GM21737 (cell line): Measurements from ENCODE around the gene PPP2R1B.
"Not testable (repeated sequence)": the region's sequence is repeated elsewhere in the genome, so short reads cannot be mapped to it uniquely, and the experiment has no call there.

ENCODE experiments used
- ATAC-seq: cut with Tn5 transposase; IDR thresholded peaks from one replicate; pipeline ENCODE4 v1.9.1; 2021; ENCODE audit warnings: mild to moderate bottlenecking, moderate library complexity; ENCODE audit not compliant: unreplicated experiment

The PPP2R1B gene

GRCh38 chr11:111729071-111729830 lies 36.9 kb downstream of the PPP2R1B start:
- ATAC-seq: no peak

DNA sequence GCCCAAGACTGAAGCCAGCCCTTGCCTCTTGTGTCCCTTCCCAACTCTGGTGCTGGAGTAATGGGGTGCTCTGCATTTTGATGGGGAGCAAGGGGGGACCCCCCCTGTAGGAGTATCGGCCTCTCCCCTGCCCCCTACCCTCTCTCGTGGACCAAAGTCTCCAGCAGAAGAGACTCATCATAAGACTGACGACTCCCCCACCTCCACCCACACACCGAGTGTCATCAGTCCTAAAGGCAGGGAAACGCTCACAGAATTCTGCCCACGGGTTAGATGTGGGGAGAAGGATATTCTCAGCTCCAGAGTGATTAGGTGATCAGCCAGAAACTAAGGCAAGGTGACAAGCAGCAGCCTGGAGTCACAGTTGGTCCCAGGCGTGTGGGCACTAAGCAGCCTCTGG lies 38.8 kb downstream of the PPP2R1B start:
- no peak for ATAC-seq

DNA sequence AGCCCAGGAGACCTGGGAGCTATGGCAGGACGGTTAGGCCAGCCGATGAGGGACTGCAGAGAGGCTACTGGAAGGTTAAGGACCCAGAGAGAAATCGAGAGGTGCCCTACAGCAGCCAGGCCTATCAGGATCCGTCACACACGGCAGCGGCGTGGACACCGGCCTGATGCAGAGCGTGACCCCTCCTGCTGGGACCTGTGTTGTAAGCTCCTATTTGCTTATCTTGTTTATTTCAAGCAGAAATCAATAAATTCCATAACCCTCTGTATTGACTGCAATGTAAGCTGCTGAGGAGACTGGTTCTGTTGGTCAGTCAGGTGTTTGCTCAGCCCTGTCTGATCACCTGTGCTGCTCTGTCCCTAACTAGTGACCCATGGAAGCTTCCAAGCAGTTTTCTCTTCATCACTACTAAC lies 39.9 kb downstream of the PPP2R1B start:
- no peak for ATAC-seq

DNA sequence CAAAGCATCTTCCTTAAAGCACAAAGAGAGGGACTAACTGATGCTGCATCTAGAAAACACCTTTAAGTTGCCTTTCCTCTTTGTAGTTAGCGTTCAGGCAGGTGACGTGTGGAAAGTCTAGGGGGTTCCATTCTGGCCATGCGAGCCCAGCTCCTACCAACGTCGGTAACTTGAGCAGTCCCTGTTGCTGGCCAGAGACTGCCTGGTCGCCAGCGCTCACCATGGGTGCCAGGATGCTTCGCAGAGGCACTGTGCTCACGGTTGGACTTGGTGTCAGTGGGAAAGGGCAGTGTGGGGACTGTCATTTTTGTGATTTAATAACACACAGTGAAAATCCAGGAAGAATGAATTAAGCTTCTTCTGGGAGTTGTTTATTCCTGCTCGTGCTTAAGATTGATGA lies 40.6 kb downstream of the PPP2R1B start:
- no peak for ATAC-seq

DNA sequence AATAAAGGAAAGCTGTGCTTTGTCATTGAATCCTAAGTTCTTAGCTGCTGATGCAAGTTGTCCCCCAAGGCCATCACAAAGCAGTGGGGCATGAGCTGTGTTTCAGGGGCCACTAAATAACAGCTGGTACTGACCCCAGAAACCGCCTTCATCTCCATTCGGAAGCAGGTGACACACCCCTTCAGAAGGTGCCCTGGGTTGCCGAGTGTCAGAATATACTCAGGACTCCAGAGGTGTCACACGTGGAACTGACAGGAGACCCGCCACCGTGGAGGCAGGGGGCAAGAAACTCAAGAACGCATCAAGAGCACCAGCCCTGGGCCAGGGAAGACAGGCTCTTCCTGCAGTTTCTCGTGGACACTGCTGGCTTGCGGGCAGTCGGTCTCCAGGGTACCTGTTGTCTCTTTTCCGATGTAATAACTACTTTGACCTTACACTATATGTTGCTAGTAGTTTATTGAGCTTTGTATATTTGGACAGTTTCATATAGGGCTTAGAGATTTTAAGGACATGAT lies 41.5 kb downstream of the PPP2R1B start:
- ATAC-seq: no peak

GRCh38 chr11:111723595-111723994 lies 42.6 kb downstream of the PPP2R1B start:
- ATAC-seq: no peak

DNA sequence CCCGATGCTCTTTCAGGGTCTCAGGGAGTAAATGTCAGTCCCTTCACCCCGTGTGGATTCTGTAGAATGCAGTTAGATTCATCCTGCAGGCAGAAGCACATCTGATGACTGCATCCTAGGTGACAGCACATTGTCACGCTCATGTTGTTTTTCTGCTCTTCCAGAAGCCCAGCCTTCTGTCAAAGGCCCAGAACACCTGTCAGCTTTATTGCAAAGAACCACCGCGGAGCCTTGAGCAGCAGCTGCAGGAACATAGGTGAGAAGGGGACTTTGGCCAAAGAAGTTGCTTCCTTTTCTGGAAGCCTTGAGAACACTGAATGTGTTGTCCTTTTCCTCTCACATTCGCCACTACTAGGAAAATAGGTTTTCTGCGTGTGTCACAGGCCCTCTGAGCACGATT lies 43.7 kb downstream of the PPP2R1B start:
- ATAC-seq: no peak

DNA sequence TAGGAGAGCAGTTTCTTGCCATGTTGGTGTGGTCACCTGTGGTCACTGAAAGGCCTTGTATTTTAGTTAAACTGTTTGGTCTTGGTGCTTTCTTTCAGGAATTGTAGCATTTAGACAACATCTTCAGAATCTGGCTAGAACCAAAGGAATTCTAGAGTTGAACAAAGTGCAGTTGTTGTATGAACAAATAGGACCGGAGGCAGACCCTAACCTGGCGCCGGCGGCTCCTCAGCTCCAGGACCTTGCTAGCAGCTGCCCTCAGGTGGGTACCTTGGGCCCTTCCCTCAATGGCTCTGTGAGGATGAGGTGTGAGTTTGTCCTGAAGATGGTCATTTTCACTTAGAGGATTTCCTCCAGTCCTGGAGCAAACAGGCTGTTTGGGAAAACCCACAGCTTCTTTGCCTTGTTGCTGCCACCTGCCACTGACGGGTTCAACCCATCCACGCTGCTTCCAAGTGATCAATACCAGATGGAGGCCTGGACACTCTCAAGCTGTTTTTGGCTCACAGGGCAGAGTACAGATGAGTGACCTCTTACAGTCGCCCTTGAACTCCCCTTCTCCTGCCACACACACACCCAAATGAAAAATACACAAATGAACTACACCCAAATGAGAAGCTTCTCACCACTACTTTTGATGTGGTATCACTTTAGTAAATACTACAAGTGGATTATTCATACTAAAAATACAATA lies 45.2 kb downstream of the PPP2R1B start:
- no peak for ATAC-seq

DNA sequence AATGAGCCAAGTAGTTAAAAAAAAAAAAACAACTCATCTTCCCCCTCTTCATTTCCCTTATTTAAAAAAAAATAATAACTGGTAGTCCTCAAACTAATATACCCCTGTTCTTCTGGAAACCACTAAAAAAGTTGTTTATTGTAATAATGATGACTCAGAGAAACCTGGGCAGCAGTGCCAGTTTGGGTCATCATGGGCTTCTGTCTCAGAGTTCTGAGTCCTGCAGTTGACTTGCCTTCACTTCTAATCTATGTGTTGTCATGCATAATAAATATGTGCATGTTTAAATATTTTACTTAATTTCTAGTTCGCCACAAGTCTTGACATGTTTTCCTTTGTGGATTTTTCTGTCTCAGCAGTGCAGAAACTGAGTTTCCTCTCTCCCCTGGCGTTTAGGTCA lies 46.8 kb downstream of the PPP2R1B start:
- ATAC-seq: no peak

- ATAC-seq: no peak
Observed at GRCh38 chr11:111718859-111719258, 47.3 kb downstream of the PPP2R1B start.

GRCh38 chr11:111718436-111718835 lies 47.8 kb downstream of the PPP2R1B start:
- no peak for ATAC-seq

DNA sequence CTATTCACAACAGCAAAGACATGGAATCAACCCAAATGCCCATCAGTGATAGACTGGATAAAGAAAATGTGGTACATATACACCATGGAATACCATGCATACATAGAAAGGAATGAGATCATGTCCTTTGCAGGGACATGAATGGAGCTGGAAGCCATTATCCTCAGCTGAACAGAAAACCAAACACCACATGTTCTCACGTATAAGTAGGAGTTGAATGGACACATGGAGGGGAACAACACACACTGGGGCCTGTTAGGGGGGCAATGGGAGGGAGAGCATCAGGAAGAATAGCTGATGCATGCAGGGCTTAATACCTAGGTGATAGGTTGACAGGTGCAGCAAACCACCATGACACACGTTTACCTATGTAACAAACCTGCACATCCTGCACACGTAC lies 48.5 kb downstream of the PPP2R1B start:
- not testable (repeated sequence) for ATAC-seq

- no peak for ATAC-seq
Observed at GRCh38 chr11:111715142-111715816, 50.9 kb downstream of the PPP2R1B start.

GRCh38 chr11:111714522-111714921 lies 51.7 kb downstream of the PPP2R1B start:
- ATAC-seq: no peak

GRCh38 chr11:111707691-111708067 lies 58.5 kb downstream of the PPP2R1B start:
- no peak for ATAC-seq

DNA sequence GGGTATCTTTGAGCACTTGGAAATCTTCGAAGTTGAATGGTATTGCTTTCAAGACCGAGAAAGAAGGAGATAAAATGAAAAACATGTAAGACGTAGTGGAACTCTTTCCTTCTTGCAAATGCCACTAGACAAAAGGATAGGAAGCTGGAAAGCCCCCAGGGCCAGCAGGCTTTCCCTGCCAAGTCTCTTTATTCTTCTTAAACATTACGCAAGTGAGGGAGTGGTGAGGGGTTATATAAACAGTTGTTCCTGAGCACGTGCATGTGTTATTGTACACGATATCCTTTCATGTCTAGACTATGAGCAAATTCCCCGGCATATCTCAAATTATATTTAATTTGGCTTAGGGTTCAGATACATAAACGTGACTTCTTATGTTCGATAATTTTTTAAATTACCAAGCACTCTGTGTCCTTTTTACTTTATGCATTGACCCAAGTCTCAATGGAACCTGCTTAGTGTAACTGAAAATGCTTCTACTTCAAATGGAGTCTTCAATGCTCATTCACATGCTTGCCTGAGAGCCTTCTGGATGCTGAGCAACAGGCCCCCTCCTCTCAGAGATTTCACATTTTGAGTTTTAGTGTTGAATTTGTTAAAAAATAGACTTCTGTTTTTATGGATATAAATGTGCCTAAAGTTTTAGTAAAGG lies 59.0 kb downstream of the PPP2R1B start:
- no peak for ATAC-seq

- no peak for ATAC-seq
Observed at GRCh38 chr11:111703576-111703975, 62.6 kb downstream of the PPP2R1B start.

GRCh38 chr11:111702623-111703022 lies 63.6 kb downstream of the PPP2R1B start:
- no peak for ATAC-seq

DNA sequence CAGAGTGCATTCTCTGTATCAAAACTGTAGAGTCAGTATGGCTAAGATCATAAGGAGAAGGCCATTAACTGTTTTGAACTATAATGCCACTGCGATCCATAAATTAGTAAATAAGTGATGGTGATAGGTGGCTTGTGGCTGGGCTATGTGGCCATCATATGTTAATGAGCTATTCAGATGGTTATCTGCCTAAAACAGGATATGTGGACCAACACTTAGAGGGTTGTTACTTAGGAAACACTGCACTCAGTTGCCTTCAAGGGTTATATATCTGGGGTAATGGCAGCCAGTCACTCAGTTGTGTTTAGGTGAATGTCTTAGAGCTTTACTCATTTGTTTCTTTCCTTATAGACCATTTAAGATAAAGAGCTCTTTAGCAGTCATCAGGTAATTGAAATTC lies 66.0 kb downstream of the PPP2R1B start:
- no peak for ATAC-seq

DNA sequence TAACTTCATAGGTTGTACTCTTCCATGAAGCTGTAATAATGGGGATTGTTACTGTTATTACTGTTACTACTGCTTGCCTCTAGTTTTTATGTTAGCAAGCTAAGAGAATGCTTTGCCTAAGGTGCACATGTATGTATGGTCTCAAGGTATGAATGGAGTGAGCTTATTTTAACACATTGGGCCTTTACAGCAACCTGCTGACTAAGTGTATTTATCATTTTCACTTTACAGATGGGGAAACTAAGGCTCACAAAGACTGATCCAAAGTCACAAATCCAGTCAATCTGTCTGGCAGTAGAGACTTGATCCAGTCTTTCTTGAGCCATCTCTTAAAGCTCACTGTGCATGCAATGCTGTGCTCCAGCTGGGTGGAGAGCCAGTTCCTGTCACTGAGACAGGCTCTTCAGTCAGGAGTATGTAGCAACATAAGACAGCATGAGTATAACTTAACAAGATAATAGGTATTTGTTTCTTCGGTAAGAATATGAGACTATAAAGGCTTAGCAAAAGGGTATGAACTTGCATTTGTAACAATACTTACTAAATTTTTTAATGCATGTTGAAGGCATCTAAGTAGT lies 66.5 kb downstream of the PPP2R1B start:
- ATAC-seq: no peak
